MV-4-11 (cell line): Measurements from ENCODE around the gene SLFN11.
"Not testable (repeated sequence)": the region's sequence is repeated elsewhere in the genome, so short reads cannot be mapped to it uniquely, and the experiment has no call there.

Source experiments
- DNase-seq: peaks from one replicate; lab custom pipeline; 2025; lab: John Stamatoyannopoulos, UW

Gene SLFN11, protein sequence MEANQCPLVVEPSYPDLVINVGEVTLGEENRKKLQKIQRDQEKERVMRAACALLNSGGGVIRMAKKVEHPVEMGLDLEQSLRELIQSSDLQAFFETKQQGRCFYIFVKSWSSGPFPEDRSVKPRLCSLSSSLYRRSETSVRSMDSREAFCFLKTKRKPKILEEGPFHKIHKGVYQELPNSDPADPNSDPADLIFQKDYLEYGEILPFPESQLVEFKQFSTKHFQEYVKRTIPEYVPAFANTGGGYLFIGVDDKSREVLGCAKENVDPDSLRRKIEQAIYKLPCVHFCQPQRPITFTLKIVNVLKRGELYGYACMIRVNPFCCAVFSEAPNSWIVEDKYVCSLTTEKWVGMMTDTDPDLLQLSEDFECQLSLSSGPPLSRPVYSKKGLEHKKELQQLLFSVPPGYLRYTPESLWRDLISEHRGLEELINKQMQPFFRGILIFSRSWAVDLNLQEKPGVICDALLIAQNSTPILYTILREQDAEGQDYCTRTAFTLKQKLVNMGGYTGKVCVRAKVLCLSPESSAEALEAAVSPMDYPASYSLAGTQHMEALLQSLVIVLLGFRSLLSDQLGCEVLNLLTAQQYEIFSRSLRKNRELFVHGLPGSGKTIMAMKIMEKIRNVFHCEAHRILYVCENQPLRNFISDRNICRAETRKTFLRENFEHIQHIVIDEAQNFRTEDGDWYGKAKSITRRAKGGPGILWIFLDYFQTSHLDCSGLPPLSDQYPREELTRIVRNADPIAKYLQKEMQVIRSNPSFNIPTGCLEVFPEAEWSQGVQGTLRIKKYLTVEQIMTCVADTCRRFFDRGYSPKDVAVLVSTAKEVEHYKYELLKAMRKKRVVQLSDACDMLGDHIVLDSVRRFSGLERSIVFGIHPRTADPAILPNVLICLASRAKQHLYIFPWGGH

DNA sequence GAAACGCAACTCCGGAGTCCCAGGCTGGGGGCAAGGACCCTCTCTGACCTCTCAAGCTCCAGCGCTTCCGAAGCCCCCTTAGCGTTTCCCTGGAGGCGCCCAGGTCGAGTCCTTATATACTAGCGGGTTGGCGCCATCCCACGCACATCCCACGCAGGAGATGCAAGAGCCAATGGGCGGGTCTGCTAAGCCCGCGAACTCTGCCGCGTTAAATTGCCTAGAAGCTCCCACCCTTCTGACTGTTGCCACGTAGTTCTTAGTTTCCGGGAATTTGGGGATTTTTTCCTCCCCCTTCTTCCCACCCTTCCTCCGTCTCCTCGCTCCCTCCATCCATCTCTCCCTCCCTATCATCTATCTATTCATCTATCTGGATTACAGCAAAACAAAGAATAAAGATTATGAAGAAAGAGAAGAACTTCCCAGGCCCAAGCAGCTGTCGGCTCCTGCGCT, at the start of gene SLFN11:
Gene SLFN11 (minus strand): TSS at position 88 of the 450 bp plus-strand sequence. CDS start 9,814 bp downstream, outside the sequence.
- peak; percentile 63 for DNase-seq

DNA sequence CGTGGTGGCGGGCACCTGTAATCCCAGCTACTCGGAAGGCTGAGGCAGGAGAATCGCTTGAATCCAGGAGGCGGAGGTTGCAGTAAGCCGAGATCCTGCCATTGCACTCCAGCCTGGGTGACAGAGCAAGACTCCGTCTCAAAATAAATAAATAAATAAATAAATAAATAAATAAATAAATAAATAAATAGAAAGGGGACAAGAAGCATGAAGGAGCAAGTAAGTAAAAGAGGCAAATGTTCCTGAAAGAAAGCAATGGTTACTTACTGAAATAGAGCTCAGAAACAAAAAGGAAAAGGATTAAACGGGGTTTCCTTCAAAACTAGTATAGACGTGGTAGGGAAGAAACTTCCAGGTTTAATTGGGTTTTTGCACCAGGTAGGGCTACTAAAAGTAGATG, 47.6 kb upstream of the SLFN11 start:
- not testable (repeated sequence) for DNase-seq

DNA sequence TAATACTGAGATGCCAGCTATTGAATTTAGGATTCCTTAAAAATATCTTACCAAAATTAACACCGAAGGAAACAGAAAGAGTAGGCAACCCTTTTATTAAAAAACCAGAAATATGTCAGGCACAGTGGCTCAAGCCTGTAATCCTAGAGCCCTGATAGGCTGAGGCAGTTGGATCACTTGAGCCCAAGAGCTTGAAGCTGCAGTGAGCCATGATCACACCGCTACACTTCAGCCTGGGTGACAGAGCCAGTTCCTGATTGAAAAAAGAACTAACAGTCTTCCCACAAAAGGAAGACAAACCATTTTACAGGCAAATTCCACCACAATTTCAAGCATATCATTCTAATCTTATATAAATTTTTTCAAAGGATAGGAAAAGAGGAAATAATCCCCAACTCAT, 43.2 kb upstream of the SLFN11 start:
- DNase-seq = no peak

DNA sequence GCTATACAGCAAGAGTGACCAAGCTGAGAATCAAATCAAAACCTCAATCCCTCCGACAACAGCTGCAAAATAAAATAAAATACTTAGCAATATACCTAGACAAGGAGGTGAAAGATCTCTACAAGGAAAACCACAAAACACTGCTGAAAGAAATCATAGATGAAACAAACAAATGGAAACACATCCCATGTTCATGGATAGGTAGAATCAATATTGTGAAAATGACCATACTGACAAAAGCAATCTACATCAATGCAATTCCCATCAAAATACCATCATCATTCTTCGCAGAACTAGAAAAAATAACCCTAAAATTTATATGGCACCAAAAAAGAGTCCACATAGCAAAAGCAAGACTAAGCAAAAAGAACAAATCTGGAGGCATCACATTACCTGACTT, 41.3 kb upstream of the SLFN11 start:
- DNase-seq = not testable (repeated sequence)

DNA sequence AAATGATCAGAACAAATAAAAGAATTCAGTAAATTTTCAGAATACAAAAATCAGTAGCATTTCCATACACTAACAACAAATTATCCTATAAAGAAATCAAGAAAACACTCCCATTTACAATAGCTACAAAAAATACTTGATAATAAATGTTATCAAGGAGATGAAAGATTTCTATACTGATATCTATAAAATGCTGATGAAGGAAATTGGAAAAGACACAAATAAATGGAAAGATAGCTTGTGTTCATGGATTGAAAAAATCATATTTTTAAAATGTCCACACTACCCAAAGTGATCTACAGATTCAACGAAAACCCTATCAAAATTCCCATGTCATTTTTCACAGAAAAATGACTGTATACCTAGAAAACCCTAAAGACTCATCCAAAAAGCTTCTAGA, 40.8 kb upstream of the SLFN11 start:
- DNase-seq = no peak

DNA sequence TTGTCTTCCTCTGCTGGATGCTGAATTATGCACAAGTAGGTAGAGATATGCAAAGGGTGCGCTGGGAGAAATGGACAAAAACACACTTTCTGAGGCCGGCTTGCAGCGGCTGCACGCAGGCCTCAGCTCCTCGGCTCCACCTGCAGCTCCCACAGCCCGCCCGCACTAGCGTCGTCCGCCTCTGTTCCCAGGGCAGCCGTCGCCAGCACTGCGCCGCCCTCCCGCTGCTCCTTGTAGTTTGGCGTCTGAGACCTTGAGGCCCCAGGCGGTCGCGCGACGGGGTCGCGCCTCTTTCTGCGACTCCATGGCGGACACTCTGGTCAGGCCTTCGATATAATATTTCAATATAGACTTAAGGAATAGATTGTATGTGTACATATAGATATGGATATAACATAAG, 34.1 kb upstream of the SLFN11 start:
- no peak for DNase-seq

DNA sequence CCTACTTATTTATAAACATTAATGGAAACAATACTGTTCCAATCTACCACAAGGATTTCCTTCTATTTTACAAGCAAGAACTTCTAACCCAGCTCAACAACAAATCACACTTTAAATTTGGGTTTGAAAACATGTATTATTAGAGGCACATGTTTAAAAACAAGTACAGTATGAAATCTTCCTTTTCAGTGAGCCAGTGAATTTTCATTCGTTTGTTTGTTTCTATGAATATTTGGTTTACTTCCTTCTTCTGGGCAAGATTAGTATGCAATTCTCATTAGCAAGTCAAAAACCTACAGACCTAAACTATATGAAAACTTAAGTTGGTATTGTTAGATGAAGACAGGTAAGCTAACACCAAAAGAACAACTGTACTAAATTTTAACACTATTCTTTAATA, 33.1 kb upstream of the SLFN11 start:
- no peak for DNase-seq

DNA sequence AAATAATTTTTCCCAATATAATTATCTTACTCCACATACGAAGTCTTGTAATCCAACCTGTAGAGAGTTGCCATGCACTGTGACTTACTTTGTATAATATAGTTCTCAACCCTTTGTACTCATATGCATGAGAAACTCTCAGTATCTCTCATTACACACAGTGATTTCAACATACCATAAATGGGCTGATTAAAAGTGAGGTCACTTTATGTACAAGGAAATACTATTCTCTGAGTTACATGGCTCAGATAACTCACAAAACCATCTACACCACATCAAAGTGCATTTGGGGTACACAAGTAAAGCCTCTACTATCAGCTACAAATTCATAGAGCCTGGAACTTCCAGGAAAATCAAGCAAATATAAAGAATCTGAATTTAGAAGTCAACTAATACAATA, 30.9 kb upstream of the SLFN11 start:
- no peak for DNase-seq

DNA sequence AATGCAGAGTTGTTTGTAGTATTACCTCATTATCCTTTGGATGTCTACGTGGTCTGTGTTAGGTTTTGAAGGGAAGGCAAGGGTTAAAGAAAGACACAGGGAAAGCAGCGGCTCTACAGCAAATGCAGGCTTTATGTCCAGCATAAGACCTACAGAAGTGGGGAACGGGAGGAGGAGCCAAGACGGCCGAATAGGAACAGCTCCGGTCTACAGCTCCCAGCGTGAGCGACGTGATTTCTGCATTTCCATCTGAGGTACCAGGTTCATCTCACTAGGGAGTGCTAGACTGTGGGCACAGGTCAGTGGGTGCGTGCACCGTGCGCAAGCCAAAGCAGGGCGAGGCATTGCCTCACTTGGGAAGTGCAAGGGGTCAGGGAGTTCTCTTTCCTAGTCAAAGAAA, 20.4 kb upstream of the SLFN11 start:
- not testable (repeated sequence) for DNase-seq

DNA sequence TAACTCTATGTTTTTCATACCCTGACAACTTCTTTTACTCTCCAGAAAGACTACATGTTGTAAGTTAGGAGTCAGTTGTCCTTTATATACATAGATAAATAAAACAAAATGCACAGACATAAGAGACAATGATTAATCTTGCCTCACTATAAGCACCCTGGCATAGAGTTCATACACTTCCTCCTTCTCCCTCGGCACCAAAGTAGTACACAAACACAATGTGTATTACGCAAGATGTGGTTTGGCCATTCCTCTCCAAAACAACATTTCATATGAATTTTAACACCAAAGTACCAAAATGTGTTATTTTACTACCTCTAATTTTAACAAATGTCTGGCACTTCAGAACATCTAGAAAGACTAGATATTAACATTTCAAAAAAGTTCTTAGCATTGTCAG, 17.2 kb upstream of the SLFN11 start:
- peak; percentile 78 for DNase-seq

DNA sequence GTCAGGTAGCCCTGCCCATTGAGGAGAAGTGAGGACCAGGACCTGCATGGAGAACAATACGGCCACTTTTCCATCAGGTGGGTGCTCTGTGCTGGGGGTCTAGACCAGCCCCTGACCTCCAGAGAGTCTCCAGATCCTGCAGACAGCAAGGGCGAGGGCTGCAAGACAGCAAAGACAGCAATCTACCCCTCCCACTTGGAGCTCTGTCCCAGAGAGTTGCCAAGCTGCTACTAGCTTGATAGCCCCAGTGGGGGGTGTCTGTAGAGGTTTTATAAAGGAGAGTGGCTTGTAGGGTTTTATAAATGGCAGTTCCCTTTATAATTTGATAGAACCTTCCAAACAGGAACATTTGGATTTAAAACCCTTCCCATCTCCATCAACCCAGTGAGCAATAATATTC, 16.7 kb upstream of the SLFN11 start:
- no peak for DNase-seq

DNA sequence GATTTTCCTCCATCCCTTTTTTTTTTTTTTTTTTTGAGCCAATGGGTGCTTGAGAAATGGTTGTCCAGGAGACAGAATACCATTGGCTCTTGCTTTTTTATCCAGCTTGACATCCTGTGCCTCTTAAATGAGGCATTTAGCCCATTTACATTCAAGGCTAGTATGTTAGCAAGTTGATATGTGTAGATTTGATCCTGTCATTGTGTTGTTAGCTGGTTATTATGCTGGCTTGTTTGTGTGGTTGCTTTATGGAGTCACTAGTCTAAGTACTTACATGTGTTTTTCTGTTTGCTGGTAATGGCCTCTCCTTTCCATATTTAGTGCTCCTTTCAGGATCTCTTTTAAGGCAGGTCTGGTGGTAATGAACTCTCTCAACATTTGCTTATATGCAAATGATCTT, 14.1 kb upstream of the SLFN11 start:
- DNase-seq = no peak

DNA sequence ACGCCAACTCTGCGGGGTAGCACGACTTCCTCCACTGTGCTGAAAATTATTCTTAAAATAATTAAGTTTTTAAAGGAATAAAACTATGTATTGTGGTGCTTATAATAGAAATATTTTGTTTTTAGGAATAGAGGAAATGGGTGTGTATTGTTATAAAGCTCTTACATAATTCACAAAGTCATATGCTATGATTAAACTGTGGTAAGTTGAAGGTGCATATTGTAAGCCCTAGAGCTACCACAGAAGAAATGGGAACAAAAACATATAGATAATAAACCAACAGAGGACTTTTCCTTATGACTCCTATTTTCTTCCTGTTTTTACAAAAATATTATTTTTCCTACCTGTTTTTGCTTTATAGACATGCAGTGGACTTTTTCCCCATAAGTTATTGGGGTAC, 4.3 kb upstream of the SLFN11 start:
- DNase-seq = peak; percentile 26

DNA sequence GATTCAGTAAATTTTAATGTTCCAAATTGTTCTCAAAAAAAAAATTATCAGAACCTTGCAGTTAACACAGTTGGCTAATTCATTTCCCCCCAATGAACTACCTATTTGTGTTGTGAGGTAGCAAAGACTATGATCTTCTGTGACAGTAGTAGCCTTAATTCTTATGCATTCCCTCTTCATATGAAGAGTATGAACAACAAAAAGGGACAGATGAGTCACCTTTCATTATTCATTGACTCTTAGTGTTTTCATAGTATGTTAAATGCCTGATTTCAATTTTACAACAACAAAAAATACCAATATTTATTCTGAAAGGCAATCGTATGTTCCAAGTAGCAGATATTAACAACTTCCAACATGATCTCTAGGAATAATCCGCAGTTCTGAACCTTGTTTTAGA, 3.6 kb upstream of the SLFN11 start:
- DNase-seq = no peak

DNA sequence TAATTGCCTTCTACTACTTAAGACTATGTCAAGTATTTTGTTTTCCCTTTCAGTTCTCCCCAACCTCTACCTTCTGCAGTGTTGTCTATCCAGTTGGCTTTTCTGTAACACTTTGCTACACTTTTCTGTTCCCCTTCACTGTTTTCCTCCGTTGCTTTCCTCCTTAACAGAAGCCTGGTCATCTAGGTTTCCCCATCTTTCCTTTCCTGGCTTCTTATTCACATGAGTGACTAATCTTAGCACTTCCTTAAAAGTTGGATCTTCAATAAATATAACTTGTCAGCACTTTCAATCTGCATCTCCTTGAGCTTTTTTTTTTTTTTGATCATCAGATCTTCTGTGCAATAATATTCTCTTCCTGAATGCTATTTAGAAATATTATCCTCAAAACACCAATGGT, 2.8 kb upstream of the SLFN11 start:
- peak; percentile 77 for DNase-seq

DNA sequence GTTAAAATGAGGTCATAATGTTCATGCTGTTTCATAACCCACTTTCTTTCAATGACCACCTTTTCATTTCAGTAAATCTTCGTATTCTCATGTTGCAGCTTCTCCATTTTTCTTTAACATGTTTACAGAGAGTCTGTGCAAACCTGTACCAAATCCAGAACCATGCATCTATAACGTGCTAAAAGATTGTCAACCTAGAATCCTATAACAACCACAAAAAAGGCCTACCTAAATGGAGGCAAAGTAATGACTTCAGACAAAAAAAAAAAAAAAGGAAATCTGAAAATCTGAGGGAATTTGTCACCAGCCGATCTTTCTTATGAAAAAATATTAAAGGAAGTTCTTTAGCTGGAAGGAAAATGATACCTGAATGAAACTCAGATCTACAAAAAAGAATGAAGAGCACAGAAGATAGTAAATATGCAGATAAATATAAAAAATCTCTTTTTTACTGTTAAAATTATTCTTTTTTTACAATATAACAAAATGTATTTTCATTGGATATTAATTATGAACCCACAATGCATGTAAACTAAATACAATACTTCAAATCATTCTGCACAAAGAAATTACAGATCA, 1.4 kb upstream of the SLFN11 start:
- no peak for DNase-seq

DNA sequence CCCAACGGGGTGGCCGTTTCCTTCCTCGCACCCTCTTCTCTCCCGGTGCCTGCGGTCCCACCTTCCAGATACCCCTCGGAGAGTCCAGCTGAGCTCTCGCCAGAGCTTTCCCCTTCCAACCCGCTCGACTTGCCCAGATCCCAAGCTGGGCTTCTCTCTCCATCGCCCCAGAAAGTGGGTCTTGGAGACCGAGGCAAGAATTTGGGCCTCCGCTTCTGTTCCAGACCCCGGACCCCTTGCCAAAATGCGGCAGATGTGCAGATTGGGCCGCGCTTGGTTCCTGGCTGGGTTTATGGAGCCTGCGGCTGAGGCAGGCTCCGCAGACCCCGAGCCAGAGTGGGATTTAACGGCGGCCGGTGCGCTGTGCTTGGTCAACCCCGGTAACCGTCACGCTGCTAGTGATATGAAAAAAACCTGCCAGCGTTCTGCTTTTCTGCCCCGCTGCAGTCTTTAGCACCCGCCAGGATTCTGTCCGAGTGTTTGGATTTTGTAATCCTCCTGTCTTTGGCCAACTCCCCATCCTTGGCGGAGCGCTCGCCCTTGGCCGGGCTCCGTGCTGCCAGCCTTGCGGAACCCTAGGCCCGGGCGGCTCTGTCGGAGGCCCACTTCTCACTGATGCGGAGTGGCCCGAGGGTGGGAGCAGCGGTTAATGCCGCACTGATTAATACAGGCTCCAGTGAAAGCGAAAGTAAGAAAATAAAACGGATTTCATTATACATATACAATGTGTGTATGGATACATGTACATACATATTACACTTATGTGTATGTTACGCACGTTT, 754 bp upstream of the SLFN11 start:
- peak; percentile 31 for DNase-seq

DNA sequence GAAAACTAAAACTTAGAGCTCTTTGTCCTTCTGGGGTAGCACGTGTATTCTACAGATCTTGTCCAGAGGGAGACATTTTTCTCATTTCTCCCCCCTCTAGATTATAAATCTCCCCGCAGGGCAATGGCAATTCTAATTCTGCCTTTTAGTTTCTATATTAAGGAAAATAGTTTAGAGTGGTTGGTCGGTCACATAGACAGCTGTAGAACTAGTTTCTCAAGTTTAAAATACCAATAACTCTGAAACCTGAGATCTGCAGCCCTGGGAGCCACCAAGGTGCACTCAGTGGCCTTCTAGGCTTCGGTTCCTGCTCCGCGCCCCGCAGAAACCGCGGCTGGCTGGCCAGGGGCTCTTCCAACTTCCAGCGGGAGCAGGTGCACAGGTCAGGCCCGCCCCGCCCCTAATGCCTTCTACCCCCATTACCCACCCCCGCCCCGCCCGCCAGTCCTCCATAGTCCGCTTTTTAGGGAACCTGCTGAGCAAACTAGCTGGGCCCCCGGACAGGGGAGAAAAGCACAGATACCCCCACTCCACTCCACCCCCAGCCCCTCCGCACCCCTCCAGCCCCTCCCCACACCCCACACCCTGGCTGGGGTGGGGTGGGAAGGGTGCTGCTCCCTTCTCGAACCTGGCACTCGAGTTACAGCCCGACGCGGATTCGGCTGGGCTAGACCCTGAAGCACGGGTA, 431 bp downstream of the SLFN11 start:
- DNase-seq = no peak

DNA sequence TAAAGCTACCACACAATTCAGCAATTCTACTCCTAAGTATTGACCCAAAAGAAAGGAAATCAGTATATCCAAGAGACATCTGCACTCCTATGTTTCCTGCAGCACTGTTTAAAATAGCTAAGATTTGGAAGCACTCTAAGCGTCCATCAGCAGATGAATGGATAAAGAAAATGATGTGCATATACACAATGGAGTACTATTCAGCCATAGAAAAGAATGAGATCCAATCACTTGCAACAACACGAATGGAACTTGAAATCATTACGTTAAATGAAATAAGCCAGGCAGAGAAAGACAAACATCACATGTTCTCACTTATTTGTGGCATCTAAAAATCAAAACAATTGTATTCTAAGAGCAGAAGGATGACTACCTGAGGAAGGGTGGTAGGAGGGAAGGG, 1.5 kb downstream of the SLFN11 start:
- no peak for DNase-seq

DNA sequence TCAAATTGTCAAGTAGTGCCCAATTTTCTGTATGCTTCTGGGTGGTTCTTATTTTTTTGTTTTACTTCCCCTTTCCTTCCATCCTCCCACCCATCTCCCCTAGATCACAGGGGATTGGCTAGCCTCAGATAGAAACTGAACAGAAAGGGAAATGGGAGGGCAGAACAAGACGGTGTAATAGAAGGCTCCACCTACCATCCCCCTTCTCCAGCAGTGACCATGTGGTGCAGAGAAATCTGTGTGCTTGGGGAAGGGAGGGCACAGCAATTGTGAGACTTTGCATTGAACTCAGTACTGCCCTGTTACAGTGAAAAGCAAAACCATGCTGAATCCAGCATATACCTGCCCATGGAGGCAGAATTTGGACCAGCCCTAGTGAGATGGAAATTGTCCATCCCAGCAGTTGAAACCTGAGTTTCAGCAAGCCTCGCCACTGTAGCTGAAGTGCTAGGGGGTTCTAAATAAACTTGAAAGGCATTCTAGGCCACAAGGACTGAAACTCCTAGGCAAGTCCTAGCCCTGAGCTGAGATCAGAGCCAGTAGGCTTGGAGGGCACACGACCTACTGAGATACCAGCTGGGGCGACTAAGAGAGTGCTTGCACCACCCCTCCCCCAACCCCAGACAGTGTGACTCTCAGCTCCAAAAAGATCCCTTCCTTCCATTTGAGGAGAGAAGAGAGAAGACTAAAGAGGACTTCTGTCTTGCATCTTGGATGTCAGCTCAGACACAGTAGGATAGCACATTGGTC, 5.2 kb downstream of the SLFN11 start:
- DNase-seq = peak; percentile 96

DNA sequence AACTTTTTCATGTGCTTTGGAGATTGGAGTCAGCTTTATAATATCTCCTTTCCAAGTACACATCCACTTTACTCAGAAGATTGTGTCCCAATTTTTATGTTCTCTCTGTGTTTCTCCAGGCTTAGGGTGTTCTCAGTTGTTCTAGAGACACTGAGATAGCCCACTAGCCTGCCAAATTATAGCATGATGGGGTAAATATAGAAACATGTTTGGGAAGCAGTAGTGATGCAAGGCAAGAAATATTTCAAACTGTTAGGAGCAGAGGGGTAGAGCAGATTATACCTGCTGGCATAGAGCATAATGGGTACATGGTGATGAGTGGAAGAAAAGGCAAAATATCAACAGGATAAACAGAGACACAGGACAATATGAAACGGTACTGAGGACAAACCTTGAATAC, 12.4 kb downstream of the SLFN11 start:
- no peak for DNase-seq
